GM12878 (cell line): Measurements from ENCODE around the gene RNF167. TPM values are rescaled to one million over a fixed set of nuclear protein-coding genes. Genes with fewer than 3 reads are reported as not detected.

Experiments used
- BACH1 ChIP-seq: fragments of 450-650 bp; IDR thresholded peaks from 2 replicates; pipeline ENCODE4 v1.6.1; 2017; ENCODE audit warnings: mild to moderate bottlenecking, borderline replicate concordance
- CUX1 ChIP-seq: IDR thresholded peaks from 2 replicates; pipeline ENCODE4 v1.6.1; 2012; ENCODE audit warnings: improper control_type of control experiment, low read depth, low read length; ENCODE audit not compliant: insufficient replicate concordance
- HCFC1 ChIP-seq: fragments of 150-350 bp; IDR thresholded peaks from 2 replicates; pipeline ENCODE4 v1.6.1; 2014; ENCODE audit warnings: low read length
- HDGF ChIP-seq: fragments of 450-650 bp; IDR thresholded peaks from 2 replicates; pipeline ENCODE4 v1.6.1; 2016; ENCODE audit warnings: antibody characterized with exemption
- JUNB ChIP-seq: IDR thresholded peaks from 2 replicates; pipeline ENCODE4 v1.6.1; 2016; ENCODE audit warnings: antibody characterized with exemption, mild to moderate bottlenecking
- KDM1A ChIP-seq: fragments of 200-600 bp; sonication (generic); IDR thresholded peaks from 2 replicates; pipeline ENCODE4 v1.6.1; 2016; ENCODE audit warnings: borderline replicate concordance
- MEF2A ChIP-seq: IDR thresholded peaks from 2 replicates; pipeline ENCODE4 v1.6.1; 2011; ENCODE audit warnings: low read depth, mild to moderate bottlenecking, low read length, moderate library complexity; ENCODE audit not compliant: insufficient read depth
- NKRF ChIP-seq: fragments of 450-650 bp; conservative IDR thresholded peaks from 2 replicates; pipeline ENCODE4 v1.6.1; 2017; ENCODE audit warnings: mild to moderate bottlenecking, moderate library complexity
- POLR2AphosphoS2 ChIP-seq: IDR thresholded peaks from 2 replicates; pipeline ENCODE4 v1.6.1; 2011; ENCODE audit warnings: low read depth, mild to moderate bottlenecking, low read length, improper control_type of control experiment, moderate library complexity
- RCOR1 ChIP-seq: conservative IDR thresholded peaks from 2 replicates; pipeline ENCODE4 v1.6.1; 2012; ENCODE audit warnings: low read depth, low read length, improper control_type of control experiment
- SMARCA5 ChIP-seq: fragments of 450-650 bp; IDR thresholded peaks from 2 replicates; pipeline ENCODE4 v1.6.1; 2017; ENCODE audit warnings: mild to moderate bottlenecking
- SMC3 ChIP-seq: IDR thresholded peaks from 2 replicates; pipeline ENCODE4 v1.6.1; 2011; ENCODE audit warnings: low read length, improper control_type of control experiment, borderline replicate concordance
- TAF1 ChIP-seq: IDR thresholded peaks from 2 replicates; pipeline ENCODE4 v1.6.1; 2011; ENCODE audit warnings: mild to moderate bottlenecking, low read depth, low read length, borderline replicate concordance
- ZBTB11 ChIP-seq: fragments of 450-650 bp; formaldehyde crosslinking; IDR thresholded peaks from 2 replicates; pipeline ENCODE4 v1.5.0; 2022; ENCODE audit warnings: mild to moderate bottlenecking, missing genetic modification characterization
- ZNF622 ChIP-seq: fragments of 450-650 bp; IDR thresholded peaks from 2 replicates; pipeline ENCODE4 v1.6.1; 2017; ENCODE audit warnings: mild to moderate bottlenecking, inconsistent platforms
- polyA plus RNA-seq, 11 experiments: library from polyadenylated mRNA; depleted of rRNA in 4 of 11; unstranded in 6 of 11; stranded (reverse) in 5 of 11; fragments of >200 nt; fragmentation: Nextera tagmentation in 4 of 11; fragmentation: Illumina TruSeq in 1 of 11; extraction: Ambion mirVana in 4 of 11; extraction: Trizol in 1 of 11; gene quantifications; 1 replicate in 1 of 11; 2 replicates in 10 of 11; pipeline versions ENCODE4 v1.2.1 to v1.2.3, GENCODE V29; 2011 to 2016; ENCODE audit warnings: inconsistent platforms in 2 of 11, missing spikeins in 2 of 11, low read depth in 1 of 11
- total RNA-seq, 4 experiments: library from RNA; depleted of rRNA in 3 of 4; stranded (reverse); fragments of >200 nt in 3 of 4; fragmentation: Illumina TruSeq in 1 of 4; extraction: Trizol in 1 of 4; gene quantifications; 2 replicates each; pipeline versions ENCODE4 v1.2.1 to v1.2.3, GENCODE V29; 2013 to 2021
- TF ChIP-seq, protein P1 (sequence below): fragments of 450-650 bp; IDR thresholded peaks from 2 replicates; pipeline ENCODE4 v1.6.1; 2017; ENCODE audit warnings: low read depth, mild to moderate bottlenecking, moderate library complexity

Gene RNF167
- total and polyA plus RNA-seq, 10 of the 15 experiments (the other 5 are each of a cell fraction or from before 2014, with no cell fraction given), result 33.6 to 147 (median 57.6) TPM

GRCh38 chr17:4967539-4968485 lies 27.7 kb downstream of the RNF167 start, which contains the start of gene SPAG7 (continued):
- TF ChIP-seq, protein P1, sequence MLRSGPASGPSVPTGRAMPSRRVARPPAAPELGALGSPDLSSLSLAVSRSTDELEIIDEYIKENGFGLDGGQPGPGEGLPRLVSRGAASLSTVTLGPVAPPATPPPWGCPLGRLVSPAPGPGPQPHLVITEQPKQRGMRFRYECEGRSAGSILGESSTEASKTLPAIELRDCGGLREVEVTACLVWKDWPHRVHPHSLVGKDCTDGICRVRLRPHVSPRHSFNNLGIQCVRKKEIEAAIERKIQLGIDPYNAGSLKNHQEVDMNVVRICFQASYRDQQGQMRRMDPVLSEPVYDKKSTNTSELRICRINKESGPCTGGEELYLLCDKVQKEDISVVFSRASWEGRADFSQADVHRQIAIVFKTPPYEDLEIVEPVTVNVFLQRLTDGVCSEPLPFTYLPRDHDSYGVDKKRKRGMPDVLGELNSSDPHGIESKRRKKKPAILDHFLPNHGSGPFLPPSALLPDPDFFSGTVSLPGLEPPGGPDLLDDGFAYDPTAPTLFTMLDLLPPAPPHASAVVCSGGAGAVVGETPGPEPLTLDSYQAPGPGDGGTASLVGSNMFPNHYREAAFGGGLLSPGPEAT, result peak; percentile 96
- TF ChIP-seq RCOR1 (peak; percentile 19; the same call in 1 of the 2 replicates), BACH1 (0 out of 2 replicates have a peak, but pooled peaks have one; percentile 38), JUNB (no peak), TAF1 (peak; percentile 96), SMC3 (peak; percentile 28; the same call in 1 of the 2 replicates), ZBTB11 (CRISPR knock-in tag) (no peak), HCFC1 (0 out of 2 replicates have a peak, but pooled peaks have one; percentile 35), MEF2A (no peak), KDM1A (no peak), POLR2AphosphoS2 (0 out of 2 replicates have a peak, but pooled peaks have one; percentile 87), NKRF (peak; percentile 90), ZNF622 (no peak), SMARCA5 (peak; percentile 57; the same call in 1 of the 2 replicates), CUX1 (peak; percentile 39), HDGF (peak; percentile 81; the same call in 1 of the 2 replicates)
